GM19043 (cell line): Measurements from ENCODE around the gene ANK3.

Experiments
- ATAC-seq: cut with Tn5 transposase; IDR thresholded peaks from one replicate; pipeline ENCODE4 v1.9.1; 2021; ENCODE audit warnings: low read depth; ENCODE audit not compliant: unreplicated experiment

Gene ANK3

DNA sequence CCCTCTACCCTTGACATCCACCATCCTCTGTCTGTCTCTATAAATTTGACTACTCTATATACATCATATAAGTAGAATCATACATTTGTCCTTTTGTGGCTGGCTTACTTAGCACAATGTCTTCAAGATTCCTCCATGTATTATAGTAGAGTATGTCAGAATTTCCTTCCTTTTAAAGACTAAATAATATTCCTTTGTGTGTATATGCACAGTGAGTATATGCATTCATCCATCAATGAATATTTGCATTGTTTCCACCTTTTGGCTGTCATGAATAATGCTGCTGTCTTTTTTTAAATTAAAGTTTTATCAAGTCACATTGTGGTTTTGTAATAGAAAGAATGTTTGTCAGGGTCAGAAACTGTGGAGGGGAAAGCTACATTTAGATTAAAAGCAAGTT lies 195.3 kb downstream of the ANK3 start:
- ATAC-seq, result no peak

DNA sequence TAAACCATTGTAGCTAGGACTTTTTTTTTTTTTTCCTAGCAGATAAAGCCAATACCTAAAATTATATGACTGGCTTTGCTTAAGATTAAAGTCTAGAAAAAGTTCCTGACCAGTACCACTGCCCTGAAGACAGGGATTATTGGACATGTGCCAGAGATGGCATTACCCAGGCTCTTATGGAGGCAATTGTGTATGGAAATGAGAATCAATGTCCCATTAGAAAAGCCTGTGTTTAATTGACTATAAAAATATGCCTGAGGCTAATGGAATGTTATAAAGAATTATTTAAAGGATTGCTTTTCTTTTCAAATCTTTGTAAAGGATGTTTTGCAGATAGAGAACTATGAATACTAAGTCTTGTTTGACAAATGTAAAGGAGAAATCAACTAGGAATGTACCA lies 196.7 kb downstream of the ANK3 start:
- no peak for ATAC-seq

DNA sequence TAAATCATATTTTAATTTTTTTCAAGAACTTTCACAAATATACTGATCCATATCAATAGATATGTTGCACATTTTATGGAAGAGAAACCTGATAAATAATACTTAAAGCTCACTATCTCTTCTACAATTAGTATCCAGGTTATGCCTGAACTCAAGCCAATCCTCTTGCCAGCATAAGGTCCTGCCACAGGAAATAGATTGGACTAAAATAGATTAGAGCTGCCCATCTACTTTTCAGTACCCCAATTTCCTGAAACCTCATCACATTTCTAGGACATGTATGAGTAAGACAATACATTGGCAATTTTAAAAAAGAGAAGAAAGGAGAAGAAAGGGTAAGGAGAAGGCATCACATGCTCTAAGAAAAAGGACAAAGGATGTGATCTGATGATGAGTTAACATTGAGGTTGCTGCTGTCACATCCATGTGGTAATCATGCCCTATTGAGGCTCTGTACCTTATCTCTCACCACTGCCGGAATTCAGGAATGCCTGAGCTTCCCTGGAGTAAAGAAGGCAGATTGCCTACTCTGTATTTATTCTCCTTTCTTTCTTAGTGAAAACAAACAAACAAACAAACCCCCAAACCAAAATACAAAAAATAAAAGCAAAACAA lies 199.7 kb downstream of the ANK3 start:
- no peak for ATAC-seq

DNA sequence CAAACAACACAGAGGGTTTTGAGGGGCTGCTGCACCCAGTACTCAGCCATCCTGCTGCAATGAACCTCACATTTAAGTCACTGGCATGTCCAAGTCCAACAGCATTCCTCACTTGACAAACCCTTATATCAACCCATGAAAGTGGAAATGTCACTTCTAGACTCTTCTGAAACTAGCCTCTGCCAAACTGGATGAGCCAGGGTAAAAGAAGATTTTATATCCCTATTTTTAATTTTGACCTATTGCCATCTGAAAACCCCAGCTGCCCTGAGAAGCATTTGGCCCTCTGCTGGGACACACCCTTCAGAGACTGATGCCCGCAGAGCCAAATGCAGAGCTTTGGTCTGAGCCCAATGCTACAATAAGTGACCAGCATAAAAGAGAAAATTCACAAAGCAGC lies 201.1 kb downstream of the ANK3 start:
- no peak for ATAC-seq

DNA sequence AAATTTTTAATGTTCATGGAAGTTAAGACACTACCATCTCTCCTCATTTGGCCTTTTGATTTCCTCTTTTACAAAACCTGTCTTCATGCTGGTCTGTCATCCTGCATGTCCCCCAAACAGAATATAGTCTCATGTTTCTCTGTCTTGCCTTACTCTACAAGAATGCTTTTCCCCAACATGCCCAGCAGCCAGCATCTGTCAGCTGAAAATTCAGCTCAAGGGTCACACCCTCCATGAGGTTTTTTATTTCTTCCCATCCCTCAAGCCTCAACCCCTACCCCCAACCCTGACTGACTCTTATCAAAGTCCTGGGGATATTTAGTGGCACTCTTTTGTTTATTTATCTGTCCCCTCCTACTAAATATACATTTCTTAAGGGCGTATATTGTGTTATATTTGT lies 202.0 kb downstream of the ANK3 start:
- no peak for ATAC-seq

DNA sequence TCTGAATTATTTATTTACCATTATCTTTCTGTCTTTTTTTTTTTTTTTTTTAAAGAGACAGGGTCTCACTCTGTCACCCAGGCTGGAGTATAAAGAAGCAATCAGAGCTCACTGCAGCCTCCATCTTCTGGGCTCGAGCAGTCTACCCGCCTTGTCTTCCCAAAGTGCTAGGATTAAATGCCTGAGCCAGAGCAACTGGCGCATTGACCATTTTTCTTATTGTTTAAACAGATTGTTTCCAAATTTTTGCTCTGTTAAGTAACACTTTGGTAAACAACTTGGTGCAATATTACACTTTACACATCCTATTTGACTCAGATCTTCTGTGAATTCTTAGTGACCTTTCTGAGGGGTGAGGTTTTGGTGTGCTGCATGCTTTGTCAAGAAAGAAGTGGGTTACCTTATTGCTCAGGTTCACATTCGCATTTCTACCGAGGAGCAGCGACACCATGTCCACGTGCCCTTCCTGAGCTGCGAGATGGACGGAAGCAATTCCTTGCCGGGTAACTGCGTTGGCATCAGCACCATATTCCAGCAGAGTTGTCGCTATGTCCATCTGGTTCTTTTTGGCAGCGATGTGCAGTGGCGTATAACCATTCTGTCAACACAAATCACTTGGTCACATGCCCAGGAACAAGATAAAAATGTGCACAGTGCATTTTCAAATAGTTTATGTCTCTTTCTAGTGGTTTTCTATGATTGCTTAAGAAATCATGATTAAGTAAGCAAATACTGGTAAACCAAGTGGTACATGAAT lies 203.2 kb downstream of the ANK3 start:
- no peak for ATAC-seq

DNA sequence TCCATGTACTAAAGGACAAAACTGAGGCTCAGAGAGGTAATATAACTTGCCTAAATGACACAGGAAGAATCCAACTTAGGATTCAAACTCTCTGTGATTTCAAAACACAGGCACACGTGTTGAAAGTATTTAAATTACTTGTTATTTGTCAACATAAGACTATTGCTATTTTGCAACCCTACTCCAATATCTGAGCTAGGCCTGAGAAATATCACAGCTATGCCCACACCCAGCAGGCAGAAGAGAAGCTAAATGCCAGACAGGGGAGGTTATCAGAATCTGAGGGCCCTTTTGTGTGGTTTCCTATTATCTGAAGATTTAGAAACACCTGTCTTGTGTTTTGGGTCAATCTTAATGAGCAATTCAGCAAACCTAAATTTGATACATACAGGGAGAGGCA lies 204.3 kb downstream of the ANK3 start:
- no peak for ATAC-seq

DNA sequence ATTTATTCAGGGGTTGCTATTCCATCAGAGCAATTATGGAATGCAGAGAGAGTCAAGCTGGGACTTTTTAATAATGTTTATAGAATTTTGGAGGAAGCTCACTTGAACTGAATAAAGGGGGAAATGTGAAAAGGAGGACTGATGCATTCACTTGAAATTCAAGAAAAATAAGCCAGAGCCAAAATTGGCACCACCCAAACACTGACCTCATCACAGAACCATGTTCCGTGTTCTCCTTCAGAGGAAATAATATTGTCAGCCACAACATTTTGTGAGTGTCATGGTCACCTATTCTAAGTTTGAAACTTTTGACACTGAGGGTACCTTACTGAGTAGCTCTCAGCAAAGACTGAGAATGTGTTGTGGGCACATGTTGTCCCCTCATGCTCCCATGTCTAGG lies 207.0 kb downstream of the ANK3 start:
- no peak for ATAC-seq

DNA sequence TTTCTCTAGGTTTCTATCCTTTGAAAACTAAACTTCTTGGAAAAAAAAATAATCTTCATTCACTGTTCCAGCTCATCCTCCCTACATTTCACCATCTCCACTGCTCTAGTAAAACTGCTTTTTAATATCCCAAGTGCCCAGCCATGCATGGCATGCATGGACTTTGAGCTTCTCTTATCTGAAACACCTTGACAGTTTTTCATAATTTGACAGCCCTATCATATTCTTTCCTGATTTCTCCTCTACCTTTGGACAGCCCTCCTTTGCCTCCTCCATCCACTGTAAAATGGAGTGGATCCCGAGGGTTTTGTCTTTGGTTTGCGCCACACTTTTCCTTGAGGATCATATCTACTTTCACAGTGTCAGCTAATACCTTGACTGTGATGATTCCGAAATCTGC lies 212.8 kb downstream of the ANK3 start:
- ATAC-seq, result no peak

DNA sequence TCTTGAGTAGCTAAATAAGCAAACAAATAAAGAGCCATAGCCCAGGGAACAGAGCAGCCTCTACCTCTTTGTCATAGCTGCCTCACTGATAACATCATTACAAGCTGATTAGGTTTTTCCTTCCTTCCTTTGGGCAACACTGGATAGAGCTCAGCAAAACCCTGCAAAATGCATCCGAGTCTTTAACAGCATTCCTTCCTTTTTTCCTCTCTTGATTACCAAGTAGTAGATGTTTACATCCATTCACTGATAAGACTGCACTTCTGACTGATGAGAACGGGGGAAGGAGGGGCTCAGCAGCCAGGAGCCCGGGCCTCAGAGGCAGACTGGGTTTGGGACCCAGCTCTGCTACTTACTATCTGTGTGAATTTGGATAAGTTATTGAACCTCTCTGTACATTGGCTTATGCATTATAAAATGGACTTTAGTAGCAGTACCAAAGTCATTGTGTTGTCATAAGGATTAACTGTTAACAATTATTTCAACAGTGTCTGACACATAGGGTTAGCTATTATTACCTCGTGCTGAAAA lies 214.2 kb downstream of the ANK3 start:
- ATAC-seq, result no peak

DNA sequence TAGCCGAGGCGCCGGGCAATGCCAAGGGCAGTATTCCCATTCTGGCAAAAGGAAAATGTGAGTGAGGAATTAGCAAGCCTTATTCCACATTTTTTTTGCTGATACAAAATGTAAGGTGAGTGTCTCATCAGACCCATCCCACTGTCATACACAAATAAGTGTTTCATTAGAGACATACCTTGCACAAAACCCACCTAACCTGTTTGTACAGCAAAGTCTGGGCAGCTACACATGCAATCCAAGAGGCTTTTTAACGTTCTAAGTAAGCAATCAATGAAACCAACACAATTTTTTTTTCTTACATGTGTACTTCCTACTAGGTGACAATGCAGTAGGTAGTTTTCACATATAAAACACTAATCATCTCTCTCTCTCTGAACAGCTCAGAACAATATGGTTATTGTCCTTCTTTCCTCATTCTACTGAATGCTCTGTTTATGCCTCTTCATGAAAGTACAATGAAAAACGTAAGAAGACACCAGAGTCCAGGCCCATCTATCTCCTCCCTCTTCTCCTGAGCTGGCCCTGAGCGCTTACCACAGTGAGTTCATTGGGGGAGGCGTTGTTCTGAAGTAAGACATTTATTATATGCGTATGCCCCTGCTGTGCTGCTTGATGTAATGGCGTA lies 217.2 kb downstream of the ANK3 start:
- no peak for ATAC-seq

DNA sequence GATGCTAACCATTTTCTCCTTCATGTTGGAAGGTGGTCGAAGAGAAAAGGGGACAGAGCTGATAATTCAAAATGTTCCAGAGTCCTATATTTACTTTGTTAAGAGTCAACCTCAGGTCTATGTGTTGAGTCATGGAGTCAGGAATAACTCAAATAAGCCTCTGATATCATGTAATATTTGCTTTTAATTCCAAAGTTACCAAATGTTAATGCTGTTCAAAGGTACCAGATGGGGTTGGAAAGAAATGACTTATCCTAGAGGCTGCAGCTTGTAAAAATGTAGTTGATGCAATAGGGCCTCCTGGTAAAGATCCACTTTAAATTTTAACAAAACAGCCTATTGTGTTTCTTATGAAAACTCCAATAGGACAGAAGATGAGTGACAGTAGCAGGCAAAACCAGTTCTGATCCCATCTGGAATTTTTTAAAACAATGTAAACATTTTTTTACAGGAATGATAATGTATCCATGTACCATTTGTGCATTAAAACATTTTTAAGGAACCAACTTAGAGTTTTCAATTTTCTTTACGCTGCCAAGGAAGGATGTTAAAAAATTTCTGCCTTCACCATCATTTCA lies 218.2 kb downstream of the ANK3 start:
- no peak for ATAC-seq

DNA sequence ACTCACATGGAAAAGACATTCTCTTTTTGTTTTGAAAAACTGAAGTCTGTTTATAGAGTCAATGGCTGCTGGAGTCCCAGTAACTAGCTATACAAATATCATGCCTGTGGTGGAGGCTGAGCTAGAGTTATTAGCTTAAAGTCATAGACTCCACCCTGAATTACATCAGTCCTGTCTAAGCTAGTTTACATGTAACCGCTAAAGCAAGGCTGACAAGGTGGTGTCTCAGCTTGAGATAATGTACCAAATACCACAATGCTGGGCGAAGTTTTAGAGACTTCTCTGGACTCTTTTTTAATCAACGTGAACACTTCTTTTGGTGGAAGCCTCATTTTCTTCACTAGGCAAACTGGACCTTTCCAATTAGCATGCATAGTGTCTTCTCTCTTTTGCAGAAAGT lies 219.4 kb downstream of the ANK3 start:
- ATAC-seq, result no peak

DNA sequence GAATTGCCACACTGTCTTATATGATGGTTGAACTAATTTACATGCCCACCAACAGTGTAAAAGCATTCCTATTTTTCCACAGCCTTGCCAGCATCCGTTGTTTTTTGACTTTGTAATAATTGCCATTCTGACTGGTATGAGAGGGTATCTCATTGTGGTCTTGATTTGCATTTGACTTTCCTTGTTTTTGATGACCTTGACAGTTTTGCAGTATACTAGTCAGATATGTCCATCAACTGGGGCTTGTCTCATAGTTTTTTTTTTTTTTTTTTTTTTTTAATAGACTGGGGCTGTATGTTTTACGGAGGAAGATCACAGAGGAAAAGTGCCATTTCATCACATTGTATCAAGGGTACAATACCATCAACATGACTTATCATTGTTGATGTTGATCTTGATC lies 220.6 kb downstream of the ANK3 start:
- ATAC-seq, result no peak

DNA sequence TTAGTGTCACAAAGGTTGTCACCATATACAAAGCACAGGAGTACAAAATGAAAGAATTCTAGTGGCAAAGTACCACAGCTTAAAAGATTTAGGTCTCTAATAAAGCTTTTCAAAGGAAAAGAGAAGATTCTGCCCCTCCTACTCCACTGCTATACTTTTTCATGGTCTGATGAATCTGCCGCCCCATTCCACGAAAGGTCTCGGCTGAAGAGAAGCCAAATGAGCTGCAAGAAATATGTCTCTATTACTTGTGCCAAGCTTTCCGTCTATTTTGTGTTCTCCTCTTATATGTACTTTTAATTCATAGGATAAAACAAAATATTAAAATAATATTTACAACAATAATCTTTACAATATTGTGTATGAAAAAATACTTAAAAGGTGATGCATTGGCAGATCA lies 222.6 kb downstream of the ANK3 start:
- ATAC-seq, result no peak

DNA sequence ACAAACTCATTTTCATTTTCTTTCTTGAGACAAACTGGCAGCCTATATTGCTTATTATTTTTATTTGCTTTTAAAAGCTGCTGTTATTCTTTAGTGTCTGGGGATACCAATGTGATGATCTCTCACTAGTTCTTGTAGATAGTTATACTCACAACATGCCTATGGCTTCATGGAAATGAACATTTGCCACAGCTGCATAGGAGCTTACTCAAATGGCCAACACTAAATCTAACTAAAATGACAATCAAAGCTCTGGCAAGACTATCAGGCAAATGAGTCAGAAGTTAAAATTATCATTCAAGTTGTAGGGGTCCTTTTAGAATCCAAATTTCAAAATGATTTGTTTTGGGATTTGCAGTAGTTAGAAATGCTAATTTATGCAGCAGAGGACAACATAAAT lies 225.9 kb downstream of the ANK3 start:
- no peak for ATAC-seq

DNA sequence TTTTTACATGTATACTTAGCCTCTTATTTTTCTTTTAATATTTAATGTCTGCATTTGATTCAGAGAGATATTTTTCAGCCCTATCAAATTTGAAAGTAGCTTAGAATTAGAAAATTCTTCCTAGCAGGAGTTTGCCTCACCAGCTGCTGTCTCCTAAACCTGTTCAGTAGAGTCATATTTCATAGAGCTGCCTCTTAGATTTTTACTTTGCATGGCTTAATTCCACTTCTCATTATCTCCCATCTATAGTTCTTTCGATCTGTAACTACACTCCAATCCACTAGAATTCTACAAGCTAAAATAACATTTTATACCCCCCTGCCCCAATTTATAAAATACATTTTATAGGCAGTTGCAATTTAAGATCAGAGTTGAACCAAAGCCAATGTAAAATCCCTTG lies 227.0 kb downstream of the ANK3 start:
- ATAC-seq, result no peak

DNA sequence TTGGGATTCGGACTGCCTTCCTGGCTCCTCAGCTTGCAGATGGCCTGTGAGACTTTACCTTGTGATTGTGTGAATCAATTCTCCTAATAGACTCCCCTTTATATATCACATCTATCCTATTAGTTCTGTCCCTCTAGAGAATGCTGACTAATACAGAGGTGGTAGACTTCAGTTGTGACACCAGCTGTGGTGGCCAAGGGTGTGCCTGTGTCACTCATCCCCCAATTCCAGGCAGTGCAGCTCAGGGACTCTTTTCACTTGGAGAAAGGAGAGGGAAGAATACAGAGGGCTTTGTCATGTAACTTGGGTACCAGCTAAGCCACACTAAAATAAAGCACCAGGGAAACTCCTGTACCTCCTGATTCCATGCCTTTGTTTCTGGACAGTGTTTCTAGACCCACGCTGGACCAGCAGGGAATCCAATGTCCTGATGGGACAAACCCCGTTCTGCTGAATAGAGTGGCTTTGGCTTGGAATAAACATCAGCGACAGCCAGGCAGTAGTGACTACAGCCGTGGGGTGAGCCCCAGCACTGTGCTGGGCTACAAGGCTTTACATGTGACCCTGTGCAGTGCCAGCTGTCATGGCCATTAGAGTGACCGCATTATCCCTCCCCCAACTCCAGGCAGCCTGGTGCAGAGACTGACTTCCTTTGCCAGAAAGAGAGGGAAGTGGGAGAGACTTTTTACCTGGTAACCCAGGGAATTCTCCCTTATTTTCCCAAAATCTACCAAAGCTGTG lies 233.6 kb downstream of the ANK3 start:
- ATAC-seq, result no peak

DNA sequence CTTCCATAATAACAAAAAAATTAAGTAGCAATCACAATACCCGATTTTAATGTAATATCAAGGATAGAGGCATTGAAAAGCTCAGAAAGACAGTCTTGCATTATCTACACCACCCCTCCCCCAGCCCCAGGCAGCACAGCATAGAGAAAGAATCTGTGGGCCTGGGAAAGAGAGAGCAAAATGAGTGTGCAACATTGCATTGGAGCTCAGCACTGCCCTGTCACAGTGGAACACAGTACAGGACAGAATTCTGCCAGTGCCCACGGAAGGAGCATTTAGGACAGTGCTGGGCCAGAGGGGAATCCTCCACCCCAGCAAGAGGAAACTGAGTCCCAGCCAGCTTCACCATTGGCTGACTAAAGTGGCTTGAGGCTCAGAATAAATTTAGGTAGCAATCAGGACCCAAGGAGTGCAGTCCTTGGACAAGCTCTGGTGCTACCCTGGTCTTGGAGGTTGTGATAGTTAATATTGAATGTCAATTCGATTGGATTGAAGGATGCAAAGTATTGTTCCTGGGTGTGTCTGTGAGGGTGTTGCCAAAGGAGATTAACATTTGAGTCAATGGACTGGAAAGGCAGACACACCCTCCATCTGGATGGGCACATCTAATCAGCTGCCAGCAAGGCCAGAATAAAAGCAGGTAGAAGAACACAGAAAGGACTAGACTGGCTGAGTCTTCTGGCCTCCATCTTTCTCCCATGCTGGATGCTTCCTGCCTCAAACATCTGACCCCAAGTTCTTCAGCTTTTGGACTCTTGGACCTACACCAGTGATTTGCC lies 234.4 kb downstream of the ANK3 start:
- no peak for ATAC-seq

DNA sequence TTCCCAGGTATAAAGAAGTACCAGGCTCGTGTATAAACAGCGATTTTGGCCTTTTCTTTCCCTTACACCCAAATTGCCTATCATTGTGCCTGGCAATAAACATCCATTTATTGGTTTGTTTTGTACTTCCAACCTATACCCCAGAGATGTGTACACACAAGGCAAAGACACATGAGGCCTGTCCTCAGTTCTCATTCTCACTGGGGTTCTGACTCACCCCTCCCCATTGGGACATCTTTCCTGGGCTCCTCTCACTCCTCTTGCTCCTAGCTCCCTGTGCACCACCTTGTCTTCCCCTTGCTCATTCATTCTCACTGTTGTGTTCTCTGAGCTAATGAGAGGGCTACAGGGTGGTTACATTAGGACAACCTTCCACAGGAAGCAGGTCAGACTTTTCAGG lies 240.7 kb downstream of the ANK3 start:
- ATAC-seq, result no peak
